LNCAP (cell line): ENCODE measurements around the gene TMEFF1.

Experiments
- TF ChIP-seq, protein P1 (sequence below): fragments of 450-650 bp; IDR thresholded peaks from 2 replicates; pipeline ENCODE4 v1.5.1; 2017; ENCODE audit warnings: mild to moderate bottlenecking

TMEFF1 gene

GRCh38 chr9:100472788-100473275, at the start of gene TMEFF1:
Gene TMEFF1, plus strand, starts transcription at chr9:100473149. Its CDS starts 396 bp downstream, at chr9:100473545.
- TF ChIP-seq, protein P1, sequence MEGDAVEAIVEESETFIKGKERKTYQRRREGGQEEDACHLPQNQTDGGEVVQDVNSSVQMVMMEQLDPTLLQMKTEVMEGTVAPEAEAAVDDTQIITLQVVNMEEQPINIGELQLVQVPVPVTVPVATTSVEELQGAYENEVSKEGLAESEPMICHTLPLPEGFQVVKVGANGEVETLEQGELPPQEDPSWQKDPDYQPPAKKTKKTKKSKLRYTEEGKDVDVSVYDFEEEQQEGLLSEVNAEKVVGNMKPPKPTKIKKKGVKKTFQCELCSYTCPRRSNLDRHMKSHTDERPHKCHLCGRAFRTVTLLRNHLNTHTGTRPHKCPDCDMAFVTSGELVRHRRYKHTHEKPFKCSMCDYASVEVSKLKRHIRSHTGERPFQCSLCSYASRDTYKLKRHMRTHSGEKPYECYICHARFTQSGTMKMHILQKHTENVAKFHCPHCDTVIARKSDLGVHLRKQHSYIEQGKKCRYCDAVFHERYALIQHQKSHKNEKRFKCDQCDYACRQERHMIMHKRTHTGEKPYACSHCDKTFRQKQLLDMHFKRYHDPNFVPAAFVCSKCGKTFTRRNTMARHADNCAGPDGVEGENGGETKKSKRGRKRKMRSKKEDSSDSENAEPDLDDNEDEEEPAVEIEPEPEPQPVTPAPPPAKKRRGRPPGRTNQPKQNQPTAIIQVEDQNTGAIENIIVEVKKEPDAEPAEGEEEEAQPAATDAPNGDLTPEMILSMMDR, result no peak

DNA sequence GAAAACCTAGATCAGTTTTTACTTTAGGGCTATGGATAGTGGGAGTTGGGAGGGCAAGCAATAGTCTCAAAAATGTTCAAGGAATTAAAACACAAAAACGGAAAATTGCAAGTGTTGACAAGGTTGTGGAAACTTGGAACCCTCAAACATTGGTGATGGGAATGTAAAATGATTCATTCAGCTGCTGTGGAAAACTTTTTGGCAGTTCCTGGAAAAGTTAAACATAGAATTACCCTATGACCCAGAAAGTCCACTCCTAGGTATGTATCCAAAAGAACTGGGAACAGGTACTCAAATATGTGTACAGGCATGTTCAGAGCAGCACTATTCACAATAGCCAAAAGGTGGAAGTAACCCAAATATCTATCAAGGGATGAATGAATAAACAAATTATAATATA, 47.2 kb upstream of the TMEFF1 start:
- TF ChIP-seq, protein P1, result no peak

GRCh38 chr9:100426189-100426529, 46.8 kb upstream of the TMEFF1 start:
- TF ChIP-seq, protein P1, result no peak

DNA sequence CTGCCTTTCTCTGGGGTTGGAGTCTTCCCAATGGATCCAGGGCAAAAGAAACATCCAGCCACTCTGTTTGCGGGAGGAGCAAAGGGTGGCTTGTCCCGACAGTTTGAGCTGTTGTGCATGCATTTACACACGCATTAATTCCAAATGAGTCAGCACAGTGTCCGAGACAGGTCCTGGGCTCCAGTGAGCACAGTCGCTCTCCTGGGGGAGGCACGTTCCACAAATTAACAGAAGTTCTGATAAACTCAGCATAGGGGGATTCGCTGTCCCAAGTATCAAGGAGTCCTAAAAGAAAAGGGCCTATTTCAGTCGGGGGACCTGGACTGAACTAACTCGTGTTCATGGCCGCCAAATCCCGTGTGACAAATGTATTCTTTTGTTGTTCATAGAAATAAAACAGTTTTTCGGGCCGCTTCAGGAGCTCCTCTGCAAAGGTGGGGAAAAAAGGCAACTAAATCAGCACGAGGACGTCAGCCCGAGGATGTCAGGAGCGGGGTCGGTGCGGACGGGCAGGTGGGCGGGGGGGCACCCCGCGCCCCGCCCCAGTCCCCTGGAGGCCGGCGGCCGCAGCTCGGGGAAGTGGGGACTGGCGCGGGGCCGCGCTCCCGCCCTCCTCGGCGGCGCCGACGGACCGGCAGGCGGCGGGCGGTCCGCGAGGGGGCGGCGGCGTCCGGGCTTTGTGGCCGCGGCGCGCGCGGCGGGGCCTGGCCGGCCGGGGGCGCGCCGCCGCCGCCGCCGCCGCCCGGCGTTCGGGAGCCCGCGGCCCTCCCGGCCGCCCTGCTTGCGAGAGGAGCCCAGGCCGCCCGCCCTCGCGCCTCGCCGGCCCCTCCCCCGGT, 46.2 kb upstream of the TMEFF1 start, which contains the start of gene MSANTD3:
Gene MSANTD3, plus strand, starts transcription at position 614 of the 836 bp plus-strand sequence. CDS start 14,796 bp downstream, outside the sequence.
- TF ChIP-seq, protein P1, result no peak

DNA sequence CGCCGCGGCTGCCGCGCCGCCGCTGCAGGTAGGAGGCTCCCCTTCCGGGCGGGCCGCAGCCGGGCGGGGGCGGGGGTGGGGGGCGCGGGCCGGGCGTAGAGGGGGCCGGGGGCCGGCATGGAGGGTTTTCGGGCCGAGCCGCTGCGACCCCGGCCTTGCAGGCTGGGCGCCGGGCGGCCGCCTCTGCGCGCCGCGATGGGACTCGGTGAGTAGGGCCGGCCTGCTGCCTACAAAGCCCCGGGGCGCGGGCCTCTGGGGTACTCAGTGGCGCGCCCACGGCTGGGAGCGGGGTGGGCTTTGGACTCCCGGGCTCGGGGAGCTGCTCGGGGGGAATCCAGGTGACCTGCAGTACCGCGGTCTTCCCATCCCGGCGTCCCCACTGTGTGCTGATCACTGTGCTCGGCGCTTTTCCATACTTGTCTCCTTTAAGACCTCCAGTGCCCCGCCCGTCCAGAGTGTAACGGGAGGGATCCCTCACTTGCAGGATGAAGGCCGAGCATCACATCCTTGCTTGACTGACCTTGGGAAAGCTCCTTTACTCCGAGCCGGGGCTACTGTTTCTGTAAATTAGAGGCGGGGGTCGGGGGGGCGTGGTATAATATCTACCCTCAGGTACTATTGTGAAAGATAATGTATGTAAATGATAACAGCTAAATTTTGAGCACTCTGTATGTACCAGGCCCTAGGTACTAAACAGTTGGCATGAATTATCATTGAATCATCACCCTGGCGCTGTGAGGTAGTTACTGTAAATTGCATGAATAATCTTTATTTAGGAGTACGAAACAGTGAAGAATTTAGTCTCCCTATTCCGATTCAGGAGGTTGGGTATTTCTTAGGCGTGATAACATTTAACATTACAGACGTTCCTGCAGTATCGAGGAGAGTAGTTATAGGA, 45.3 kb upstream of the TMEFF1 start:
- TF ChIP-seq, protein P1, result no peak

- TF ChIP-seq, protein P1, result no peak
Measured at GRCh38 chr9:100428871-100429654, 43.9 kb upstream of the TMEFF1 start.
